GM12878 (cell line): ENCODE data around the gene GCNT1. TPM values are rescaled to one million over a fixed set of nuclear protein-coding genes. Genes with fewer than 3 reads are reported as not detected.

Source experiments
- ATAC-seq: fragments of 200-7000 bp; cut with Tn5 transposase; 3 replicates; pipeline ENCODE4 v1.9.1; 2020; ENCODE audit warnings: mild to moderate bottlenecking, moderate library complexity
- BruUV-seq: library from RNA; stranded (reverse); fragments of 400-500 nt; replicated peaks from 2 replicates; lab custom pipeline; 2021; lab: Mats Ljungman, UMichigan
- CTCF ChIA-PET: fragments of 300-600 bp; sonication (Branson Sonifier 250); formaldehyde crosslinking; extraction: SDS; loops from one replicate; lab custom pipeline; 2021; ENCODE audit warnings: inconsistent platforms; lab: Yijun Ruan, JAX
- POLR2A ChIA-PET: fragments of 350-600 bp; formaldehyde crosslinking; extraction: SDS; loops from one replicate; lab custom pipeline; 2021; ENCODE audit warnings: inconsistent platforms; lab: Charles Lee
- RAD21 ChIA-PET: fragments of 300-600 bp; sonication (Branson Sonifier 250); formaldehyde crosslinking; loops from one replicate; lab custom pipeline; 2023; ENCODE audit warnings: antibody characterized with exemption; ENCODE audit not compliant: unreplicated experiment; lab: Charles Lee
- SMC1A ChIA-PET: fragments of 300-600 bp; sonication (Branson Sonifier 250); formaldehyde crosslinking; loops from one replicate; lab custom pipeline; 2023; ENCODE audit not compliant: unreplicated experiment, uncharacterized antibody; lab: Charles Lee
- DNase-seq: peaks from one replicate; pipeline ENCODE4 v3.0.0-alpha.2; 2011; ENCODE audit warnings: low read depth, low spot score
- FAIRE-seq: peaks from 3 replicates; lab custom pipeline; 2011; peaks lifted over from hg19 to GRCh38; lab: Jason Lieb, UNC
- H2AFZ ChIP-seq: 2 replicates; pipeline ENCODE4 v1.6.0; 2011; ENCODE audit warnings: low read depth, low read length, control low read depth; ENCODE audit not compliant: control insufficient read depth
- H3K27ac ChIP-seq: 2 replicates; pipeline ENCODE4 v1.5.1; 2011; ENCODE audit warnings: control low read depth; ENCODE audit not compliant: control insufficient read depth, insufficient read depth
- H3K27me3 ChIP-seq, 2 experiments: replicated peaks in 1 of 2; 2 replicates each; pipeline versions ENCODE4 v1.6.0 to v1.6.1; 2011; ENCODE audit warnings: low read length in 1 of 2; ENCODE audit not compliant: control insufficient read depth in 2 of 2, insufficient read depth in 2 of 2
- H3K36me3 ChIP-seq, 2 experiments: 2 replicates each; pipeline ENCODE4 v1.5.1; 2011; ENCODE audit warnings: low read length in 1 of 2; ENCODE audit not compliant: control insufficient read depth in 2 of 2, insufficient read depth in 2 of 2
- H3K4me1 ChIP-seq: 2 replicates; pipeline ENCODE4 v1.6.1; 2011; ENCODE audit warnings: mild to moderate bottlenecking, low read length, moderate library complexity, mixed read lengths; ENCODE audit not compliant: control insufficient read depth, insufficient read depth
- H3K4me2 ChIP-seq: 2 replicates; pipeline ENCODE4 v1.6.0; 2011; ENCODE audit warnings: control low read depth; ENCODE audit not compliant: control insufficient read depth, insufficient read depth
- H3K4me3 ChIP-seq: fragments of 200-600 bp; sonication (generic); 2 replicates; pipeline ENCODE4 v1.5.1; 2016
- H3K79me2 ChIP-seq: 2 replicates; pipeline ENCODE4 v1.6.0; 2011; ENCODE audit warnings: low read length; ENCODE audit not compliant: control insufficient read depth, insufficient read depth
- H3K9ac ChIP-seq: 2 replicates; pipeline ENCODE4 v1.8.0; 2011; ENCODE audit warnings: low read length, control low read depth, mixed read lengths; ENCODE audit not compliant: control insufficient read depth, insufficient read depth
- H3K9me3 ChIP-seq: replicated peaks from 3 replicates; pipeline ENCODE4 v1.5.1; 2011; ENCODE audit warnings: mild to moderate bottlenecking, low read length; ENCODE audit not compliant: control insufficient read depth, insufficient read depth
- H4K20me1 ChIP-seq: 2 replicates; pipeline ENCODE4 v1.6.0; 2011; ENCODE audit not compliant: control insufficient read depth, insufficient read depth
- CBFB ChIP-seq: IDR thresholded peaks from 2 replicates; pipeline ENCODE4 v1.6.1; 2016; ENCODE audit warnings: antibody characterized with exemption, low read depth
- CBX5 ChIP-seq: sonication (generic); IDR thresholded peaks from 2 replicates; pipeline ENCODE4 v1.6.1; 2016; ENCODE audit warnings: low read depth, moderate library complexity, mild to moderate bottlenecking, inconsistent platforms
- CTCF ChIP-seq, 3 experiments: IDR thresholded peaks in 2 of 3; conservative IDR thresholded peaks in 1 of 3; 2 replicates each; pipeline ENCODE4 v1.5.1; 2011; ENCODE audit warnings: low read depth in 3 of 3, low read length in 3 of 3, mild to moderate bottlenecking in 3 of 3, control low read depth in 2 of 3, moderate library complexity in 2 of 3, inconsistent platforms in 1 of 3, mixed read lengths in 1 of 3; ENCODE audit not compliant: control insufficient read depth in 2 of 3, insufficient read depth in 1 of 3; ENCODE audit errors: extremely low read depth in 1 of 3
- E2F8 ChIP-seq: fragments of 450-650 bp; IDR thresholded peaks from 2 replicates; pipeline ENCODE4 v1.6.1; 2018; ENCODE audit warnings: mild to moderate bottlenecking, low read depth, moderate library complexity; ENCODE audit not compliant: partially characterized antibody
- FOXM1 ChIP-seq: IDR thresholded peaks from 2 replicates; pipeline ENCODE4 v1.6.1; 2012; ENCODE audit warnings: low read depth, mild to moderate bottlenecking, inconsistent platforms, low read length, moderate library complexity
- HDAC6 ChIP-seq: fragments of 200-600 bp; sonication (generic); IDR thresholded peaks from one replicate; pipeline ENCODE4 v1.8.0; 2017; ENCODE audit warnings: antibody characterized with exemption; ENCODE audit not compliant: unreplicated experiment
- MTA3 ChIP-seq: IDR thresholded peaks from 2 replicates; pipeline ENCODE4 v1.6.1; 2012; ENCODE audit warnings: low read length, inconsistent platforms, borderline replicate concordance
- NBN ChIP-seq: fragments of 450-650 bp; IDR thresholded peaks from 2 replicates; pipeline ENCODE4 v1.6.1; 2016
- NFYB ChIP-seq: IDR thresholded peaks from 2 replicates; pipeline ENCODE4 v1.6.1; 2011; ENCODE audit warnings: low read depth, mild to moderate bottlenecking, low read length, improper control_type of control experiment, moderate library complexity; ENCODE audit not compliant: insufficient read depth
- NR2C1 ChIP-seq: fragments of 450-650 bp; IDR thresholded peaks from 2 replicates; pipeline ENCODE4 v1.6.1; 2017; ENCODE audit warnings: antibody characterized with exemption, mild to moderate bottlenecking, moderate library complexity
- POU2F2 ChIP-seq: IDR thresholded peaks from 3 replicates; pipeline ENCODE4 v1.6.1; 2011; ENCODE audit warnings: low read depth, mild to moderate bottlenecking, low read length, borderline replicate concordance
- RAD21 ChIP-seq: IDR thresholded peaks from 2 replicates; pipeline ENCODE4 v1.6.1; 2011; ENCODE audit warnings: mild to moderate bottlenecking, low read depth, low read length, moderate library complexity; ENCODE audit not compliant: insufficient read depth
- SMAD5 ChIP-seq: IDR thresholded peaks from 2 replicates; pipeline ENCODE4 v1.6.1; 2016; ENCODE audit warnings: antibody characterized with exemption, low read depth
- ZNF592 ChIP-seq: fragments of 450-650 bp; IDR thresholded peaks from 2 replicates; pipeline ENCODE4 v1.6.1; 2017; ENCODE audit warnings: mild to moderate bottlenecking, moderate library complexity
- WGBS: methylation state at CpG from one replicate; pipeline ENCODE4 v1.1.6; 2016; ENCODE audit warnings: low lambda C conversion rate; ENCODE audit not compliant: insufficient replicate concordance, insufficient coverage; ENCODE audit errors: missing lambda C conversion rate; 5-methylcytosine and 5-hydroxymethylcytosine counted together
- in situ Hi-C: fragments of 300-500 bp; cut with MboI; formaldehyde crosslinking; loops from 9 replicates; pipeline ENCODE4 v1.14.3; 2018; ENCODE audit warnings: mixed read lengths
- intact Hi-C: fragments of 100-400 bp; cut with micrococcal nuclease; formaldehyde crosslinking; loops from one replicate; pipeline ENCODE4 v1.14.2; 2022; ENCODE audit not compliant: unreplicated experiment
- polyA plus RNA-seq, 11 experiments: library from polyadenylated mRNA; depleted of rRNA in 4 of 11; unstranded in 6 of 11; stranded (reverse) in 5 of 11; fragments of >200 nt; fragmentation: Nextera tagmentation in 4 of 11; fragmentation: Illumina TruSeq in 1 of 11; extraction: Ambion mirVana in 4 of 11; extraction: Trizol in 1 of 11; gene quantifications; 1 replicate in 1 of 11; 2 replicates in 10 of 11; pipeline versions ENCODE4 v1.2.1 to v1.2.3, GENCODE V29; 2011 to 2016; ENCODE audit warnings: inconsistent platforms in 2 of 11, missing spikeins in 2 of 11, low read depth in 1 of 11
- total RNA-seq, 4 experiments: library from RNA; depleted of rRNA in 3 of 4; stranded (reverse); fragments of >200 nt in 3 of 4; fragmentation: Illumina TruSeq in 1 of 4; extraction: Trizol in 1 of 4; gene quantifications; 2 replicates each; pipeline versions ENCODE4 v1.2.1 to v1.2.3, GENCODE V29; 2013 to 2021

Gene GCNT1
- total and polyA plus RNA-seq, 10 of the 15 experiments (the other 5 are each of a cell fraction or from before 2014, with no cell fraction given): 2.8 to 17.8 (median 7.1) TPM

- TF ChIP-seq CBX5: no peak
- TF ChIP-seq POU2F2: no peak
- no peak for TF ChIP-seq HDAC6
- no peak for TF ChIP-seq NBN
- TF ChIP-seq NFYB: no peak
- no peak for TF ChIP-seq ZNF592
Measured at GRCh38 chr9:76417394-76417793, 41.6 kb upstream of the GCNT1 start (continued).

- DNase-seq (no peak), ATAC-seq (peak; percentile 70), FAIRE-seq (no peak)
- BruUV-seq: no TSS peak
- H3K79me2 ChIP-seq: no peaks in the 10 kb centered on the region
- intact Hi-C loops: no loop called here
- H3K27ac ChIP-seq: no peak overlapping the region
- H3K4me1 ChIP-seq: peaks cover 5% of the 10 kb centered on the region; the same call in 1 of the 2 replicates
- H3K27me3 ChIP-seq: no peaks in the 10 kb centered on the region
- no peak overlapping the region for H3K4me2 ChIP-seq
- H3K4me3 ChIP-seq: no peak overlapping the region
- H3K9me3 ChIP-seq: no peaks in the 10 kb centered on the region; the same call in 2 of the 3 replicates
- 78% methylated on average over 2 of the region's 2 CpGs for WGBS
- ChIA-PET POLR2A (no interaction called here), RAD21 (interaction anchor here (1.4 kb wide), 1 partner anchor 25 kb away, joined by 3 read pairs; the partner anchor contains the start of gene RFK), CTCF (interaction anchor here (0.8 to 1.7 kb wide), 11 partner anchors 9 to 284 kb away, joined by 3 to 13 read pairs (median 3); partner anchors contain the start of gene RFK), SMC1A (interaction anchor here (0.7 to 1.9 kb wide), 4 partner anchors 15 to 26 kb away, joined by 3 to 5 read pairs (median 4); partner anchors contain the start of gene RFK)
- H4K20me1 ChIP-seq: no peaks in the 10 kb centered on the region
- in situ Hi-C loops: no loop called here
- no peak overlapping the region; the same call in 1 of the 2 replicates for H2AFZ ChIP-seq
- no peak overlapping the region for H3K9ac ChIP-seq
- H3K36me3 ChIP-seq: no peaks in the 10 kb centered on the region
- no peak for TF ChIP-seq NR2C1
- TF ChIP-seq RAD21: peak; percentile 38; the same call in 1 of the 2 replicates
- TF ChIP-seq CTCF (IDR thresholded peaks at IDR 0.05 in 2 of 3, conservative IDR thresholded peaks at IDR 0.05 in 1 of 3; ENCODE audit: control insufficient read depth in 2 of 3, extremely low read depth in 1 of 3, insufficient read depth in 1 of 3, low read depth in 3 of 3, low read length in 3 of 3): peak; percentile 36 to 61 (median 61)
- no peak for TF ChIP-seq E2F8
- TF ChIP-seq CBFB: no peak
- no peak for TF ChIP-seq FOXM1
- no peak for TF ChIP-seq SMAD5
- no peak for TF ChIP-seq MTA3
Measured at GRCh38 chr9:76419782-76420380, 39.1 kb upstream of the GCNT1 start.
